ENCODE data around the gene ATOSB.

- TF ChIP-seq POLR2A (IDR thresholded peaks at IDR 0.05) (no peak), CTCF (IDR thresholded peaks at IDR 0.05) (no peak), EP300 (IDR thresholded peaks at IDR 0.05) (no peak), POLR2AphosphoS5 (IDR thresholded peaks at IDR 0.05) (no peak)
Measured at GRCh38 chr9:35073279-35073612, 42.4 kb downstream of the ATOSB start.

Data from stomach (tissue), 4 donors.